HCT116 (cell line): ENCODE measurements around the gene RNF141. TPM values are rescaled to one million over a fixed set of nuclear protein-coding genes. Genes with fewer than 3 reads are reported as not detected.

Experiments
- ATAC-seq: fragments of 200-7000 bp; cut with Tn5 transposase; 2 replicates; pipeline ENCODE4 v1.9.1; 2020; ENCODE audit warnings: mild to moderate bottlenecking, moderate library complexity
- BruUV-seq: library from RNA; stranded (reverse); fragments of 400-500 nt; replicated peaks from 2 replicates; lab custom pipeline; 2021; lab: Mats Ljungman, UMichigan
- CTCF ChIA-PET: fragments of 300-600 bp; sonication (Branson Sonifier 250); formaldehyde crosslinking; loops from one replicate; lab custom pipeline; 2021; ENCODE audit warnings: antibody characterized with exemption; lab: Charles Lee
- POLR2A ChIA-PET: fragments of 300-600, 350-600 bp; sonication (Branson Sonifier 250); formaldehyde crosslinking; loops from one replicate; lab custom pipeline; 2021; ENCODE audit warnings: antibody characterized with exemption; lab: Charles Lee
- RAD21 ChIA-PET, 2 experiments: fragments of 300-600 bp; sonication (Branson Sonifier 250); formaldehyde crosslinking; loops; one replicate each; lab custom pipeline; 2023; ENCODE audit warnings: low total read pairs in 2 of 2; ENCODE audit not compliant: uncharacterized antibody in 2 of 2, unreplicated experiment in 2 of 2, low non-redundant PET in 1 of 2; lab: Charles Lee
- DNase-seq: peaks from one replicate; pipeline ENCODE4 v3.0.0-alpha.2; 2010; ENCODE audit warnings: low read depth, low spot score
- H2AFZ ChIP-seq: fragments of 200-600 bp; shearing (Covaris generic), sonication (generic); 2 replicates; pipeline ENCODE4 v1.6.1; 2017; ENCODE audit warnings: low read depth, mixed run types, mixed read lengths, antibody characterized with exemption, low read length; ENCODE audit not compliant: poor library complexity, severe bottlenecking
- H3K27ac ChIP-seq: 2 replicates; pipeline ENCODE4 v1.5.1; 2012; ENCODE audit warnings: low read depth, low read length
- H3K27me3 ChIP-seq: fragments of 200-600 bp; sonication (generic); 2 replicates; pipeline ENCODE4 v1.6.1; 2016; ENCODE audit warnings: mixed run types, low read length, mixed read lengths; ENCODE audit not compliant: insufficient read depth
- H3K36me3 ChIP-seq, 2 experiments: fragments of 200-500 bp in 1 of 2; fragments of 200-600 bp in 1 of 2; sonication (Bioruptor generic) in 1 of 2; sonication (generic) in 1 of 2; 2 replicates each; pipeline versions ENCODE4 v1.5.1 to v1.6.1; 2014 to 2016; ENCODE audit warnings: low read length in 2 of 2, inconsistent platforms in 1 of 2, mixed read lengths in 1 of 2, mixed run types in 1 of 2; ENCODE audit not compliant: insufficient read depth in 2 of 2, control insufficient read depth in 1 of 2
- H3K4me1 ChIP-seq, 2 experiments: fragments of 200-600 bp in 1 of 2; sonication (generic) in 1 of 2; 2 replicates each; pipeline versions ENCODE4 v1.5.1 to v1.6.1; 2012 to 2017; ENCODE audit warnings: low read length in 2 of 2, inconsistent platforms in 1 of 2, mild to moderate bottlenecking in 1 of 2, mixed read lengths in 1 of 2, mixed run types in 1 of 2, moderate library complexity in 1 of 2; ENCODE audit not compliant: insufficient read depth in 2 of 2, control insufficient read depth in 1 of 2
- H3K4me2 ChIP-seq: fragments of 200-600 bp; sonication (generic); 2 replicates; pipeline ENCODE4 v1.6.1; 2017; ENCODE audit warnings: mixed run types, low read length, mixed read lengths
- H3K4me3 ChIP-seq, 2 experiments: fragments of 200-600 bp in 1 of 2; sonication (generic) in 1 of 2; replicated peaks in 1 of 2; 2 replicates each; pipeline ENCODE4 v1.5.1; 2011 to 2016; ENCODE audit warnings: low read length in 2 of 2, control low read depth in 1 of 2, low read depth in 1 of 2, mild to moderate bottlenecking in 1 of 2, mixed read lengths in 1 of 2, mixed run types in 1 of 2
- H3K79me2 ChIP-seq: fragments of 200-600 bp; sonication (generic); 2 replicates; pipeline ENCODE4 v1.6.1; 2017; ENCODE audit warnings: mild to moderate bottlenecking, mixed run types, low read length, moderate library complexity, mixed read lengths; ENCODE audit not compliant: insufficient read depth
- H3K9ac ChIP-seq: fragments of 200-600 bp; sonication (generic); 2 replicates; pipeline ENCODE4 v1.6.1; 2016; ENCODE audit warnings: low read length, mixed read lengths
- H3K9me2 ChIP-seq: fragments of 200-600 bp; sonication (generic), shearing (Covaris generic); 2 replicates; pipeline ENCODE4 v1.6.1; 2017; ENCODE audit warnings: mixed run types, mild to moderate bottlenecking, moderate library complexity; ENCODE audit not compliant: insufficient read depth
- H3K9me3 ChIP-seq, 2 experiments: fragments of 200-500 bp in 1 of 2; fragments of 200-600 bp in 1 of 2; sonication (Bioruptor generic) in 1 of 2; sonication (generic) in 1 of 2; 2 replicates each; pipeline ENCODE4 v1.6.1; 2014 to 2017; ENCODE audit warnings: low read length in 2 of 2, mixed read lengths in 2 of 2, inconsistent platforms in 1 of 2, low read depth in 1 of 2, mild to moderate bottlenecking in 1 of 2, mixed run types in 1 of 2, moderate library complexity in 1 of 2; ENCODE audit not compliant: control insufficient read depth in 1 of 2, insufficient read depth in 1 of 2
- H4K20me1 ChIP-seq: fragments of 200-600 bp; sonication (generic), shearing (Covaris generic); 2 replicates; pipeline ENCODE4 v1.6.1; 2017; ENCODE audit warnings: mixed run types, mild to moderate bottlenecking, moderate library complexity; ENCODE audit not compliant: insufficient read depth
- ATF3 ChIP-seq: IDR thresholded peaks from 2 replicates; pipeline ENCODE4 v1.6.1; 2012
- CBX3 ChIP-seq: IDR thresholded peaks from 2 replicates; pipeline ENCODE4 v1.6.1; 2012; ENCODE audit warnings: low read depth
- CEBPB ChIP-seq: IDR thresholded peaks from 2 replicates; pipeline ENCODE4 v1.6.1; 2012; ENCODE audit warnings: low read depth
- CTCF ChIP-seq, 3 experiments: fragments of 200-600 bp in 1 of 3; sonication (generic) in 1 of 3; IDR thresholded peaks in 2 of 3; conservative IDR thresholded peaks in 1 of 3; 2 replicates each; pipeline ENCODE4 v1.5.1; 2012 to 2017; ENCODE audit warnings: low read depth in 2 of 3, low read length in 2 of 3, antibody characterized with exemption in 1 of 3, borderline replicate concordance in 1 of 3, control low read depth in 1 of 3, mild to moderate bottlenecking in 1 of 3, mixed read lengths in 1 of 3, mixed run types in 1 of 3, moderate library complexity in 1 of 3; ENCODE audit not compliant: insufficient read depth in 1 of 3
- FOSL1 ChIP-seq: IDR thresholded peaks from 2 replicates; pipeline ENCODE4 v1.6.1; 2012; ENCODE audit warnings: low read depth
- JUND ChIP-seq: IDR thresholded peaks from 2 replicates; pipeline ENCODE4 v1.6.1; 2012
- MAX ChIP-seq: IDR thresholded peaks from 2 replicates; pipeline ENCODE4 v1.6.1; 2012
- POLR2AphosphoS5 ChIP-seq: IDR thresholded peaks from 2 replicates; pipeline ENCODE4 v1.6.1; 2011; ENCODE audit warnings: mild to moderate bottlenecking, low read depth, low read length, moderate library complexity
- RAD21 ChIP-seq: IDR thresholded peaks from 2 replicates; pipeline ENCODE4 v1.6.1; 2012; ENCODE audit warnings: low read depth, mild to moderate bottlenecking
- TCF7L2 ChIP-seq: IDR thresholded peaks from 2 replicates; pipeline ENCODE4 v1.7.0; 2011; ENCODE audit warnings: borderline replicate concordance, inconsistent platforms; ENCODE audit not compliant: insufficient read depth, insufficient read length; ENCODE audit errors: extremely low read depth
- ZBTB33 ChIP-seq: IDR thresholded peaks from 2 replicates; pipeline ENCODE4 v1.6.1; 2011; ENCODE audit warnings: mild to moderate bottlenecking, low read length, moderate library complexity; ENCODE audit not compliant: insufficient replicate concordance; ENCODE audit errors: extremely low read depth
- ZFX ChIP-seq: fragments of 450-650 bp; IDR thresholded peaks from 2 replicates; pipeline ENCODE4 v1.6.1; 2017
- ZNF274 ChIP-seq: fragments of 200-500 bp; sonication (Bioruptor generic); IDR thresholded peaks from 2 replicates; pipeline ENCODE4 v1.6.1; 2014; ENCODE audit warnings: mild to moderate bottlenecking, low read depth, low read length, inconsistent platforms
- intact Hi-C: fragments of 100-400 bp; cut with micrococcal nuclease; formaldehyde crosslinking; loops from 2 replicates; pipeline ENCODE4 v1.10.0; 2022
- total RNA-seq: library from RNA; stranded (reverse); gene quantifications from one replicate; pipeline ENCODE4 v1.2.1, GENCODE V29; 2021; ENCODE audit not compliant: unreplicated experiment

The RNF141 gene
- total RNA-seq, 1 experiment from 2014 or later, result 133 TPM

GRCh38 chr11:10503221-10503620 lies 37.8 kb downstream of the RNF141 start:
- DNase-seq (no peak), ATAC-seq (no peak)
- Histone ChIP-seq H3K9me2 (no peaks in the 10 kb centered on the region), H4K20me1 (no peaks in the 10 kb centered on the region), H3K4me2 (no peak overlapping the region), H3K27me3 (no peaks in the 10 kb centered on the region), H3K79me2 (no peaks in the 10 kb centered on the region), H2AFZ (no peak overlapping the region), H3K36me3 (peaks cover 3 to 59% of the 10 kb centered on the region in 2 experiments; a peak in 3 of 4 replicates), H3K9me3 (no peaks in the 10 kb centered on the region), H3K9ac (no peak overlapping the region), H3K4me1 (peaks cover 2 to 6% of the 10 kb centered on the region in 2 experiments; a peak in 3 of 4 replicates), H3K4me3 (no peak overlapping the region), H3K27ac (no peak overlapping the region)
- CTCF ChIA-PET, result interaction anchor here (0.7 kb wide), 1 partner anchor 97 kb away, joined by 3 read pairs; no protein-coding TSS in a partner anchor
- intact Hi-C loops, result no loop called here
- POLR2A ChIA-PET, result no interaction called here
- BruUV-seq, result no TSS peak
- TF ChIP-seq CBX3 (no peak), ZFX (no peak), POLR2AphosphoS5 (no peak), ZNF274 (no peak)
- RAD21 ChIA-PET, result no interaction called here

GRCh38 chr11:10502770-10503169 lies 38.2 kb downstream of the RNF141 start:
- no peak overlapping the region for H3K27ac ChIP-seq
- peaks cover 3 to 63% of the 10 kb centered on the region in 2 experiments; a peak in 3 of 4 replicates for H3K36me3 ChIP-seq
- H3K9ac ChIP-seq, result no peak overlapping the region
- H3K27me3 ChIP-seq, result no peaks in the 10 kb centered on the region
- ChIA-PET CTCF (no interaction called here), RAD21 (no interaction called here), POLR2A (no interaction called here)
- H2AFZ ChIP-seq, result no peak overlapping the region
- no peaks in the 10 kb centered on the region for H4K20me1 ChIP-seq
- no peaks in the 10 kb centered on the region for H3K9me2 ChIP-seq
- DNase-seq, result no peak
- no TSS peak for BruUV-seq
- intact Hi-C loops, result no loop called here
- no peak overlapping the region for H3K4me2 ChIP-seq
- H3K9me3 ChIP-seq, result no peaks in the 10 kb centered on the region
- H3K4me3 ChIP-seq, result no peak overlapping the region
- H3K4me1 ChIP-seq, result peaks cover 2 to 6% of the 10 kb centered on the region in 2 experiments; a peak in 3 of 4 replicates
- no peak for ATAC-seq
- no peaks in the 10 kb centered on the region for H3K79me2 ChIP-seq
- TF ChIP-seq ZFX (no peak), ZNF274 (no peak), RAD21 (no peak), CEBPB (no peak), JUND (no peak), CTCF (IDR thresholded peaks at IDR 0.05 in 2 of 3, conservative IDR thresholded peaks at IDR 0.05 in 1 of 3; ENCODE audit: borderline replicate concordance in 1 of 3, insufficient read depth in 1 of 3, low read depth in 2 of 3, low read length in 2 of 3) (no peak), ZBTB33 (no peak), ATF3 (no peak), TCF7L2 (no peak), FOSL1 (no peak), MAX (no peak)
